WTC11 (cell line): ENCODE measurements around the gene KMT2D.

Experiments
- ATF2 ChIP-seq: sonication (generic); formaldehyde crosslinking; IDR thresholded peaks from 2 replicates; pipeline ENCODE4 v1.8.1; 2022; ENCODE audit warnings: low read depth, missing genetic modification reagents, borderline replicate concordance
- ATF3 ChIP-seq: sonication (generic); formaldehyde crosslinking; conservative IDR thresholded peaks from 2 replicates; pipeline ENCODE4 v1.8.1; 2022; ENCODE audit warnings: mild to moderate bottlenecking, missing genetic modification reagents
- CBFB ChIP-seq: sonication (generic); formaldehyde crosslinking; IDR thresholded peaks from 2 replicates; pipeline ENCODE4 v1.8.1; 2022; ENCODE audit warnings: mild to moderate bottlenecking, low read depth, missing genetic modification reagents
- CTCF ChIP-seq: fragments of 200-600 bp; IDR thresholded peaks from 2 replicates; pipeline ENCODE4 v1.8.0; 2022; ENCODE audit warnings: antibody characterized with exemption
- ETV6 ChIP-seq: sonication (generic); formaldehyde crosslinking; IDR thresholded peaks from 2 replicates; pipeline ENCODE4 v1.8.1; 2022; ENCODE audit warnings: mild to moderate bottlenecking, missing genetic modification reagents
- FOXP4 ChIP-seq: sonication (generic); formaldehyde crosslinking; IDR thresholded peaks from 2 replicates; pipeline ENCODE4 v1.8.0; 2022; ENCODE audit warnings: mild to moderate bottlenecking, missing genetic modification reagents
- KAT7 ChIP-seq: sonication (generic); formaldehyde crosslinking; IDR thresholded peaks from 2 replicates; pipeline ENCODE4 v1.8.1; 2023; ENCODE audit warnings: missing genetic modification reagents, mild to moderate bottlenecking, borderline replicate concordance
- NFYB ChIP-seq: sonication (generic); formaldehyde crosslinking; conservative IDR thresholded peaks from 2 replicates; pipeline ENCODE4 v1.8.0; 2022; ENCODE audit warnings: low read depth, missing genetic modification reagents
- STAT6 ChIP-seq: sonication (generic); formaldehyde crosslinking; conservative IDR thresholded peaks from 2 replicates; pipeline ENCODE4 v1.8.1; 2023; ENCODE audit warnings: mild to moderate bottlenecking, low read depth, missing genetic modification reagents, moderate library complexity
- TCF7 ChIP-seq: sonication (generic); formaldehyde crosslinking; IDR thresholded peaks from 2 replicates; pipeline ENCODE4 v1.8.0; 2022; ENCODE audit warnings: mild to moderate bottlenecking, low read depth, missing genetic modification reagents, moderate library complexity
- ZBTB21 ChIP-seq: sonication (generic); formaldehyde crosslinking; IDR thresholded peaks from 2 replicates; pipeline ENCODE4 v1.8.1; 2023; ENCODE audit warnings: mild to moderate bottlenecking, missing genetic modification reagents, borderline replicate concordance
- ZNF121 ChIP-seq: sonication (generic); formaldehyde crosslinking; IDR thresholded peaks from 2 replicates; pipeline ENCODE4 v1.8.0; 2023; ENCODE audit warnings: missing genetic modification reagents
- ZNF138 ChIP-seq: sonication (generic); formaldehyde crosslinking; conservative IDR thresholded peaks from 2 replicates; pipeline ENCODE4 v1.8.1; 2022; ENCODE audit warnings: mild to moderate bottlenecking, moderate library complexity, missing genetic modification reagents
- ZNF512 ChIP-seq: sonication (generic); formaldehyde crosslinking; IDR thresholded peaks from 2 replicates; pipeline ENCODE4 v1.8.1; 2022; ENCODE audit warnings: missing genetic modification reagents, borderline replicate concordance

- no peak for TF ChIP-seq CTCF
- TF ChIP-seq STAT6 = no peak
- no peak for TF ChIP-seq NFYB (CRISPR knock-in tag)
- no peak for TF ChIP-seq ETV6 (CRISPR knock-in tag)
- TF ChIP-seq ATF2 (CRISPR knock-in tag) = no peak
- TF ChIP-seq ZNF512 (CRISPR knock-in tag) = no peak
- no peak for TF ChIP-seq ZBTB21
- no peak for TF ChIP-seq ZNF121 (CRISPR knock-in tag)
- TF ChIP-seq CBFB (CRISPR knock-in tag) = no peak
- TF ChIP-seq ATF3 = no peak
- TF ChIP-seq TCF7 (CRISPR knock-in tag) = no peak
- TF ChIP-seq KAT7 (CRISPR knock-in tag) = no peak
- no peak for TF ChIP-seq ZNF138 (CRISPR knock-in tag)
- no peak for TF ChIP-seq FOXP4 (CRISPR knock-in tag)
These were observed 31.8 kb downstream of the KMT2D start for GRCh38 chr12:49028666-49029275.
